Calu3 (cell line): ENCODE results near the gene LRRC8E. TPM values are rescaled to one million over a fixed set of nuclear protein-coding genes. Genes with fewer than 3 reads are reported as not detected.

Experiments used
- BruUV-seq: library from RNA; stranded (reverse); fragments of 400-500 nt; replicated peaks from 2 replicates; lab custom pipeline; 2021; lab: Mats Ljungman, UMichigan
- CTCF ChIA-PET: fragments of 300-600 bp; sonication (Branson Sonifier 250); formaldehyde crosslinking; loops from one replicate; lab custom pipeline; 2022; ENCODE audit warnings: antibody characterized with exemption; lab: Charles Lee
- DNase-seq: peaks from one replicate; pipeline ENCODE4 v3.0.0; 2022
- H3K27ac Mint-ChIP-seq: one replicate; pipeline ENCODE4 v1.8.0; 2022; ENCODE audit warnings: mixed read lengths; ENCODE audit not compliant: unreplicated experiment
- H3K27me3 Mint-ChIP-seq: one replicate; pipeline ENCODE4 v1.8.0; 2022; ENCODE audit warnings: mixed read lengths; ENCODE audit not compliant: unreplicated experiment
- H3K36me3 Mint-ChIP-seq: one replicate; pipeline ENCODE4 v1.8.0; 2022; ENCODE audit warnings: mild to moderate bottlenecking, moderate library complexity, mixed read lengths; ENCODE audit not compliant: insufficient read depth, unreplicated experiment
- H3K4me1 Mint-ChIP-seq: one replicate; pipeline ENCODE4 v1.8.0; 2022; ENCODE audit warnings: mild to moderate bottlenecking, low read depth, mixed read lengths; ENCODE audit not compliant: unreplicated experiment
- H3K4me3 Mint-ChIP-seq: one replicate; pipeline ENCODE4 v1.8.0; 2022; ENCODE audit warnings: mild to moderate bottlenecking, low read depth, moderate library complexity, mixed read lengths; ENCODE audit not compliant: unreplicated experiment
- H3K9me3 Mint-ChIP-seq: one replicate; pipeline ENCODE4 v1.8.0; 2022; ENCODE audit warnings: low read depth, mixed read lengths; ENCODE audit not compliant: unreplicated experiment
- intact Hi-C: fragments of 100-400 bp; cut with micrococcal nuclease; formaldehyde crosslinking; loops from one replicate; pipeline ENCODE4 v1.10.0; 2022; ENCODE audit not compliant: unreplicated experiment
- total RNA-seq: library from RNA; stranded (reverse); gene quantifications from 2 replicates; pipeline ENCODE4 v1.2.3, GENCODE V29; 2022
- TF ChIP-seq, protein P1 (sequence below): fragments of 200-600 bp; IDR thresholded peaks from one replicate; pipeline ENCODE4 v1.8.0; 2022; ENCODE audit warnings: antibody characterized with exemption; ENCODE audit not compliant: unreplicated experiment

LRRC8E gene
- total RNA-seq, 1 experiment from 2014 or later, result 8.0 TPM

DNA sequence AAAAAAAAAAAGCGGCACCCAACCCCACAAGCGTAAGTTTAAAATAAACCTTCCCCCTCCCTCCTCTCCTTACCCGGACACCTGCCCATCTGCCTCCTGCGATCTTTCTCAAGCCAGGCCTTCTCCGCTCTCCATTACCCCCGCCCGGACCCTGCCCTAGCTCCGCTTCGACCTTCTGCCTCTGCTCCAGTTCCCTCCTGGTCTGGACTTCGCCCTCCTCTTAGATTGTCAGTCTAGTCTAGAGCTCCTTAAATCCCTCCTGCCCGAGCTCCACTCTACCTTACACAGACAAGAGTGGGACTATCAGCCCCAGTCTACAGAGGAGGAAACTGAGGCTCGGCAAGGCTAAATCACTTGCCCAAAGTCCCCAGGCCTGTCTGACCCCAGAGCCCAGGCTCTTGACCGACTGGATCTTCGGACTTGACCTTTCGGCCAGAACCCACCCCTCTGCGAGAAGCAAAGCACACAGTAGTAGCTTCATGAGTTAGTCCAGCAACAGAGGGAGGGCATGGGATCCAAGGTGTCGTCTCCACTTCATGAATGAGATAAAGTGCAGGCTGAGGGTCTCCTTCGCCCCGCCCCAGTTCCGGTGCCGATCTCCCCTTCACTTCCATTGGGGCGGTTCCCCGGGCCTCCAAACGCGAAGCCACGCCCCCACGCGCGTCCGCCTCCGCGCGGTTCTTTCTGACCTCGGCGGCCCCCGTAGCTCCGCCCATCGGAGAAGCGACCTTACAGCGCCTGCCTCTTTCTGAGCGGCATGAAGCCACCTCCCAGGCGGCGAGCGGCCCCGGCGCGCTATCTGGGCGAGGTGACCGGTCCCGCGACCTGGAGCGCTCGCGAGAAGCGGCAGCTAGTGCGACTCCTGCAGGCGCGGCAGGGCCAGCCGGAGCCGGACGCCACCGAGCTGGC is 31.6 kb downstream of the LRRC8E start, which contains the start of gene SNAPC2:
Gene SNAPC2, plus strand, starts transcription at position 729 of the 909 bp plus-strand sequence. Its CDS starts 29 bp downstream, at position 758.
- peak within 1 kb of the TSS; percentile 76 for H3K4me3 Mint-ChIP-seq
- BruUV-seq, result no TSS peak
- peak; percentile 94 for DNase-seq
- intact Hi-C loops, result no loop called here
- TF ChIP-seq, protein P1, sequence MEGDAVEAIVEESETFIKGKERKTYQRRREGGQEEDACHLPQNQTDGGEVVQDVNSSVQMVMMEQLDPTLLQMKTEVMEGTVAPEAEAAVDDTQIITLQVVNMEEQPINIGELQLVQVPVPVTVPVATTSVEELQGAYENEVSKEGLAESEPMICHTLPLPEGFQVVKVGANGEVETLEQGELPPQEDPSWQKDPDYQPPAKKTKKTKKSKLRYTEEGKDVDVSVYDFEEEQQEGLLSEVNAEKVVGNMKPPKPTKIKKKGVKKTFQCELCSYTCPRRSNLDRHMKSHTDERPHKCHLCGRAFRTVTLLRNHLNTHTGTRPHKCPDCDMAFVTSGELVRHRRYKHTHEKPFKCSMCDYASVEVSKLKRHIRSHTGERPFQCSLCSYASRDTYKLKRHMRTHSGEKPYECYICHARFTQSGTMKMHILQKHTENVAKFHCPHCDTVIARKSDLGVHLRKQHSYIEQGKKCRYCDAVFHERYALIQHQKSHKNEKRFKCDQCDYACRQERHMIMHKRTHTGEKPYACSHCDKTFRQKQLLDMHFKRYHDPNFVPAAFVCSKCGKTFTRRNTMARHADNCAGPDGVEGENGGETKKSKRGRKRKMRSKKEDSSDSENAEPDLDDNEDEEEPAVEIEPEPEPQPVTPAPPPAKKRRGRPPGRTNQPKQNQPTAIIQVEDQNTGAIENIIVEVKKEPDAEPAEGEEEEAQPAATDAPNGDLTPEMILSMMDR, result no peak
- no peaks in the 10 kb centered on the region for H3K27me3 Mint-ChIP-seq
- CTCF ChIA-PET, result interaction anchor here (0.6 to 2.3 kb wide), 12 partner anchors 9 to 1389 kb away, joined by 3 to 18 read pairs (median 8); partner anchors contain the start of genes LRRC8E, TIMM44 and TNFSF9
- peaks cover 8% of the 10 kb centered on the region for H3K4me1 Mint-ChIP-seq
- H3K36me3 Mint-ChIP-seq, result peaks cover 31% of the 10 kb centered on the region
- H3K9me3 Mint-ChIP-seq, result no peaks in the 10 kb centered on the region
- peak within 1 kb of the TSS; percentile 42 for H3K27ac Mint-ChIP-seq

DNA sequence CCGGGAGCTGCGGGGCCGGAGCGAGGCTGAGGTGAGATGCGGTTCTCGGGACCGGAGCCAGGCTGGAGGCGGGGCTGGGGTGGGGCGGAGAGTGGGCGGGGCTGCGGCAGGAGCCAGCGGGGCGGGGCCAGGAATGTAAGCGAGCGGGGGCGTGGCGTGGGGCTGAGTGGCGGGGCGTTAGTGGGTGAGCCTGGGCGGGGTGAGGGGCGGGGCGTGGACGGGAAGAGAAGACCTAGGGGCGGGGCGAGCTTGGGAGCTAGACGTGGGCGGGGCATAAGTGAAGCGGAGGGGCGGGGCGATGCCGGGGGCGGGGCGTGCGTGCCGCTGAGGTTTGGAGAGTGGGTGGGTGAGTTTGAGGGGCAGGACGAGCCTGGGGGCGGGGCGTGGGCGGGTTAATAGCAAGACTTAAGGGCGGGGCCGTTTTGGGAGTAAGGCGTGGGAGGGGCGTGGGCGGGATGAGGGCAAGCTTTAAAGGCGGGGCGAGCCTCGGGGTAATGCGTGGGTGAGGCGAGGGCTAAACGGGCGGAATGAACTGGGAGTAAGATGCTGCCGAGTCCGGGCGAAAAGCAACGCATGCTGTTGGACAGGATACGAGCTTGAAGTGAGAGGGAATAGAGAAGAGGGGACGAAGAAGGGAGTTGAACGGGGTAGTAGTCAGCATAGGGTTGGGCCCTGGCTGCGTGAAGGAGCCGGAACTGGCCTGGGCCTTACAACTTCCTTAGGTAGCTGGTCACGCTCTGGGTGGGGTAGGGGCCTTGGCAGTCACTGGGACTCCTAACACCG is 32.4 kb downstream of the LRRC8E start:
- TF ChIP-seq, protein P1, result no peak
- Mint-ChIP-seq H3K4me1 (peaks cover 8% of the 10 kb centered on the region), H3K27ac (peak overlapping the region; percentile 39), H3K27me3 (no peaks in the 10 kb centered on the region), H3K36me3 (peaks cover 32% of the 10 kb centered on the region), H3K9me3 (no peaks in the 10 kb centered on the region), H3K4me3 (peak overlapping the region; percentile 76)
- BruUV-seq, result no TSS peak
- intact Hi-C loops, result no loop called here
- CTCF ChIA-PET, result interaction anchor here (0.6 to 2.3 kb wide), 13 partner anchors 8 to 1390 kb away, joined by 3 to 18 read pairs (median 8); partner anchors contain the start of genes LRRC8E, TIMM44 and TNFSF9
- peak; percentile 93 for DNase-seq

DNA sequence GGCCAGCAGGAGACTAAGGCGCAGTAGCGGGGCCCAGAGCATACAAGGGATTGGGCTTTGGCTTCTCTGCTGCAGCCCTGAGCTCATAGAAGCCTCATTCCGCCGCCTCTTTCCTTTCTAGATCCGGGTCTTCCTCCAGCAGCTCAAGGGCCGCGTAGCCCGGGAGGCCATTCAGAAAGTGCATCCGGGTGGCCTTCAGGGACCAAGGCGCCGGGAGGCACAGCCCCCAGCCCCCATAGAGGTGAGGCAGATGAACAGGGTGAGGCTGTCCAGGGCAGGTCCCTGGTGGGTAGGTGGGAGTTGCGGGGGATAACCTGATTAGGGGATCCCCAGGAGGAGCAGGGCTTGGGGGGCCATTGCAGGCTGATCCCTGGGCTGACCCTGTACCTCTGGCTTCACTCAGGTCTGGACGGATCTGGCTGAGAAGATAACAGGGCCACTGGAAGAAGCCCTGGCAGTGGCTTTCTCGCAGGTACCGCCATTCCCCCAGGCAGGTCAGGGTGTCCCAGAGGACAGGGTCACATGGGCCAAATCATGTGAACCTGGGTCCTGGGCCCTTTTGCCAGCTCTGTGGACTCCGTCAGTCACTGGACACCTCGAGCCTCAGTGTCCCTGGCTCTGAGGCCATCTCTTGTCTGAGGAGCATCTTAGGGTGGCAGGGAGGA is 33.1 kb downstream of the LRRC8E start:
- Mint-ChIP-seq H3K27me3 (no peaks in the 10 kb centered on the region), H3K4me1 (peaks cover 8% of the 10 kb centered on the region), H3K36me3 (peaks cover 37% of the 10 kb centered on the region), H3K9me3 (no peaks in the 10 kb centered on the region), H3K27ac (peak overlapping the region; percentile 39), H3K4me3 (peak overlapping the region; percentile 76)
- DNase-seq, result no peak
- intact Hi-C loops, result no loop called here
- TF ChIP-seq, protein P1, result no peak
- BruUV-seq, result TSS peak; percentile 70
- CTCF ChIA-PET, result interaction anchor here (0.6 to 2.3 kb wide), 6 partner anchors 8 to 353 kb away, joined by 3 to 18 read pairs (median 10); partner anchors contain the start of gene TIMM44
